Activated CD4-positive, alpha-beta T cell treated with anti-CD3 and anti-CD28 coated beads for 36 hours (primary cell): ENCODE measurements around the gene HAO1. TPM values are rescaled to one million over a fixed set of nuclear protein-coding genes. Genes with fewer than 3 reads are reported as not detected.

Experiments used
- ATAC-seq: fragments of 200-7000 bp; cut with Tn5 transposase; one replicate; pipeline ENCODE4 v1.10.0; 2021; ENCODE audit warnings: mild to moderate bottlenecking, moderate library complexity
- CTCF ChIA-PET: fragments of 350-600 bp; sonication (Branson Sonifier 250); formaldehyde crosslinking; loops from one replicate; lab custom pipeline; 2021; ENCODE audit warnings: antibody characterized with exemption; lab: Charles Lee
- POLR2A ChIA-PET: fragments of 350-600 bp; sonication (Branson Sonifier 250); formaldehyde crosslinking; loops from one replicate; lab custom pipeline; 2021; ENCODE audit warnings: antibody characterized with exemption, inconsistent platforms; lab: Charles Lee
- DNase-seq: peaks from one replicate; pipeline ENCODE4 v3.0.0-alpha.2; 2020
- H3K27ac Mint-ChIP-seq: one replicate; pipeline ENCODE4 v1.8.0; 2021; ENCODE audit warnings: mixed read lengths
- H3K27me3 Mint-ChIP-seq: one replicate; pipeline ENCODE4 v1.8.0; 2021; ENCODE audit warnings: mixed read lengths
- H3K36me3 Mint-ChIP-seq: one replicate; pipeline ENCODE4 v1.8.0; 2021; ENCODE audit warnings: low read depth, mixed read lengths
- H3K4me1 Mint-ChIP-seq: one replicate; pipeline ENCODE4 v1.8.0; 2021; ENCODE audit warnings: mixed read lengths
- H3K4me3 Mint-ChIP-seq: one replicate; pipeline ENCODE4 v1.8.0; 2021; ENCODE audit warnings: mild to moderate bottlenecking, moderate library complexity, mixed read lengths
- H3K9me3 Mint-ChIP-seq: one replicate; pipeline ENCODE4 v1.8.0; 2021; ENCODE audit warnings: low read depth, mixed read lengths
- intact Hi-C, 2 experiments: fragments of 100-400 bp; cut with DNase I in 1 of 2; cut with micrococcal nuclease in 1 of 2; formaldehyde crosslinking; loops; one replicate each; pipeline versions ENCODE4 v1.14.2 to v1.15.1; 2022 to 2024; cut with DNase I, micrococcal nuclease
- total RNA-seq, 2 experiments: library from RNA; stranded (reverse); gene quantifications; one replicate each; pipeline ENCODE4 v1.2.3, GENCODE V29; 2021

Gene HAO1
- total RNA-seq, 2 experiments from 2014 or later = not detected

GRCh38 chr20:7889736-7890135 is 50.5 kb downstream of the HAO1 start:
- Mint-ChIP-seq H3K4me3 (no peak overlapping the region), H3K27me3 (peaks cover 2% of the 10 kb centered on the region), H3K27ac (no peak overlapping the region), H3K9me3 (peaks cover 2% of the 10 kb centered on the region), H3K36me3 (no peaks in the 10 kb centered on the region), H3K4me1 (no peaks in the 10 kb centered on the region)
- DNase-seq (no peak), ATAC-seq (no peak)
- intact Hi-C loops = no loop called here
- ChIA-PET POLR2A (no interaction called here), CTCF (no interaction called here)

GRCh38 chr20:7883741-7884140 is 56.5 kb downstream of the HAO1 start:
- no peak overlapping the region for H3K27ac Mint-ChIP-seq
- DNase-seq = no peak
- H3K27me3 Mint-ChIP-seq = no peaks in the 10 kb centered on the region
- no peak for ATAC-seq
- no peak overlapping the region for H3K4me3 Mint-ChIP-seq
- ChIA-PET POLR2A (no interaction called here), CTCF (no interaction called here)
- intact Hi-C loops = no loop called here
- no peaks in the 10 kb centered on the region for H3K9me3 Mint-ChIP-seq
- H3K4me1 Mint-ChIP-seq = peaks cover 3% of the 10 kb centered on the region
- no peaks in the 10 kb centered on the region for H3K36me3 Mint-ChIP-seq

GRCh38 chr20:7883309-7883708 is 56.9 kb downstream of the HAO1 start:
- no peak overlapping the region for H3K4me3 Mint-ChIP-seq
- peaks cover 3% of the 10 kb centered on the region for H3K4me1 Mint-ChIP-seq
- ChIA-PET CTCF (no interaction called here), POLR2A (no interaction called here)
- intact Hi-C loops = no loop called here
- ATAC-seq (no peak), DNase-seq (no peak)
- no peaks in the 10 kb centered on the region for H3K36me3 Mint-ChIP-seq
- no peaks in the 10 kb centered on the region for H3K27me3 Mint-ChIP-seq
- no peaks in the 10 kb centered on the region for H3K9me3 Mint-ChIP-seq
- no peak overlapping the region for H3K27ac Mint-ChIP-seq

GRCh38 chr20:7882076-7882475 is 58.2 kb downstream of the HAO1 start:
- H3K9me3 Mint-ChIP-seq = no peaks in the 10 kb centered on the region
- no peaks in the 10 kb centered on the region for H3K27me3 Mint-ChIP-seq
- H3K36me3 Mint-ChIP-seq = no peaks in the 10 kb centered on the region
- no peak overlapping the region for H3K27ac Mint-ChIP-seq
- H3K4me1 Mint-ChIP-seq = peaks cover 3% of the 10 kb centered on the region
- DNase-seq (no peak), ATAC-seq (no peak)
- intact Hi-C loops = no loop called here
- no peak overlapping the region for H3K4me3 Mint-ChIP-seq
- POLR2A ChIA-PET = no interaction called here
- CTCF ChIA-PET = no interaction called here

- Mint-ChIP-seq H3K4me3 (no peak overlapping the region), H3K9me3 (no peaks in the 10 kb centered on the region), H3K36me3 (no peaks in the 10 kb centered on the region), H3K4me1 (peaks cover 3% of the 10 kb centered on the region), H3K27ac (no peak overlapping the region), H3K27me3 (no peaks in the 10 kb centered on the region)
- ChIA-PET CTCF (no interaction called here), POLR2A (no interaction called here)
- DNase-seq (no peak), ATAC-seq (no peak)
- intact Hi-C loops = no loop called here
Observed at GRCh38 chr20:7881551-7881950, 58.7 kb downstream of the HAO1 start.

- H3K4me3 Mint-ChIP-seq = no peak overlapping the region
- H3K27me3 Mint-ChIP-seq = no peaks in the 10 kb centered on the region
- H3K9me3 Mint-ChIP-seq = no peaks in the 10 kb centered on the region
- ATAC-seq = no peak
- intact Hi-C loops = no loop called here
- POLR2A ChIA-PET = no interaction called here
- no peaks in the 10 kb centered on the region for H3K36me3 Mint-ChIP-seq
- DNase-seq = no peak
- no peak overlapping the region for H3K27ac Mint-ChIP-seq
- peaks cover 3% of the 10 kb centered on the region for H3K4me1 Mint-ChIP-seq
- CTCF ChIA-PET = interaction anchor here (1.1 kb wide), 1 partner anchor 14 kb away, joined by 4 read pairs; no protein-coding TSS in a partner anchor
Observed at GRCh38 chr20:7879883-7880282, 60.4 kb downstream of the HAO1 start.

GRCh38 chr20:7868108-7868507 is 72.2 kb downstream of the HAO1 start:
- no peaks in the 10 kb centered on the region for H3K9me3 Mint-ChIP-seq
- no peak overlapping the region for H3K27ac Mint-ChIP-seq
- ChIA-PET POLR2A (no interaction called here), CTCF (interaction anchor here (0.6 kb wide), 1 partner anchor 1276 kb away, joined by 4 read pairs; no protein-coding TSS in a partner anchor)
- DNase-seq (no peak), ATAC-seq (no peak)
- H3K27me3 Mint-ChIP-seq = no peaks in the 10 kb centered on the region
- H3K4me1 Mint-ChIP-seq = no peaks in the 10 kb centered on the region
- H3K4me3 Mint-ChIP-seq = no peak overlapping the region
- H3K36me3 Mint-ChIP-seq = no peaks in the 10 kb centered on the region
- intact Hi-C loops = no loop called here

- CTCF ChIA-PET = interaction anchor here (0.7 kb wide), 1 partner anchor 14 kb away, joined by 4 read pairs; no protein-coding TSS in a partner anchor
- H3K4me1 Mint-ChIP-seq = no peaks in the 10 kb centered on the region
- intact Hi-C loops = no loop called here
Observed at GRCh38 chr20:7866285-7866684, 74.0 kb downstream of the HAO1 start.

GRCh38 chr20:7859356-7859802 is 80.9 kb downstream of the HAO1 start:
- H3K27me3 Mint-ChIP-seq = peaks cover 13% of the 10 kb centered on the region
- intact Hi-C loops = loop anchor here in 1 of 2 experiments (1.0 kb wide), 1 partner anchor 1094 kb away; no protein-coding TSS in a partner anchor
- no peaks in the 10 kb centered on the region for H3K9me3 Mint-ChIP-seq
- no peak for ATAC-seq
- no peaks in the 10 kb centered on the region for H3K36me3 Mint-ChIP-seq
- ChIA-PET POLR2A (no interaction called here), CTCF (no interaction called here)
- peak; percentile 27 for DNase-seq
- no peak overlapping the region for H3K27ac Mint-ChIP-seq
- no peaks in the 10 kb centered on the region for H3K4me1 Mint-ChIP-seq
- no peak overlapping the region for H3K4me3 Mint-ChIP-seq

More at GRCh38 chr20:7866285-7866684, 74.0 kb downstream of the HAO1 start:
- POLR2A ChIA-PET = no interaction called here
- Mint-ChIP-seq H3K27me3 (no peaks in the 10 kb centered on the region), H3K9me3 (no peaks in the 10 kb centered on the region), H3K36me3 (no peaks in the 10 kb centered on the region), H3K4me3 (no peak overlapping the region), H3K27ac (no peak overlapping the region)
- no peak for ATAC-seq
- DNase-seq = no peak

GRCh38 chr20:7858734-7859250 is 81.5 kb downstream of the HAO1 start:
- H3K36me3 Mint-ChIP-seq = no peaks in the 10 kb centered on the region
- H3K4me3 Mint-ChIP-seq = no peak overlapping the region
- peaks cover 13% of the 10 kb centered on the region for H3K27me3 Mint-ChIP-seq
- no peaks in the 10 kb centered on the region for H3K9me3 Mint-ChIP-seq
- no peak overlapping the region for H3K27ac Mint-ChIP-seq
- POLR2A ChIA-PET = no interaction called here
- no peak for DNase-seq
- CTCF ChIA-PET = interaction anchor here (0.6 kb wide), 1 partner anchor 1941 kb away, joined by 3 read pairs; no protein-coding TSS in a partner anchor
- intact Hi-C loops = loop anchor here in 1 of 2 experiments (1.0 kb wide), 1 partner anchor 1093 kb away; no protein-coding TSS in a partner anchor
- H3K4me1 Mint-ChIP-seq = no peaks in the 10 kb centered on the region
- ATAC-seq = no peak

GRCh38 chr20:7856756-7857155 is 83.5 kb downstream of the HAO1 start:
- DNase-seq = no peak
- no peaks in the 10 kb centered on the region for H3K9me3 Mint-ChIP-seq
- ChIA-PET CTCF (interaction anchor here (0.8 kb wide), 1 partner anchor 957 kb away, joined by 3 read pairs; no protein-coding TSS in a partner anchor), POLR2A (no interaction called here)
- intact Hi-C loops = no loop called here
- H3K36me3 Mint-ChIP-seq = no peaks in the 10 kb centered on the region
- no peak overlapping the region for H3K4me3 Mint-ChIP-seq
- no peak overlapping the region for H3K27ac Mint-ChIP-seq
- no peak for ATAC-seq
- H3K4me1 Mint-ChIP-seq = no peaks in the 10 kb centered on the region
- H3K27me3 Mint-ChIP-seq = peaks cover 13% of the 10 kb centered on the region

DNA sequence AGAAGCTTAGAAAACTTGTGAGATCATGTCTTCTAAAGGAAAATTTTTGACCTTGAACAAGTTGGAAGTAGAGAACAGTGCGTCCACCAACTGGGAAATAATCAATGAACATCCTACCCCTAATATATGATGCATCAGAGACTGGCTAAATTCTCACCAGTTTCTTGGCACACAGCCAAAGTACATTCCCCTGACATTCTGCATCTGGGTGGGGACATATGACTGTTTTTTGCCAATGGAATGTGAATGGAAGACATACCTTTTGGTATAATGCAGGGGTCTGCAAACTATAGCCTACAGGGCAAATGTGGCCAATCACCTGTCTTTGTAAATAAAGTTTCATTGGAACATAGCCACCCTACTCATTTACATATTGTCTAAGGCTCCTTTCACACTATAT is 84.7 kb downstream of the HAO1 start:
- no peak for ATAC-seq
- Mint-ChIP-seq H3K27ac (no peak overlapping the region), H3K9me3 (no peaks in the 10 kb centered on the region), H3K4me3 (no peak overlapping the region), H3K27me3 (peaks cover 16% of the 10 kb centered on the region), H3K4me1 (no peaks in the 10 kb centered on the region), H3K36me3 (no peaks in the 10 kb centered on the region)
- CTCF ChIA-PET = no interaction called here
- no peak for DNase-seq
- POLR2A ChIA-PET = no interaction called here
- intact Hi-C loops = no loop called here
